GM10266 (cell line): Measurements from ENCODE around the gene MAML3.

Experiments used
- DNase-seq: peaks from one replicate; pipeline ENCODE4 v3.0.0; 2012; ENCODE audit errors: extremely low spot score
- TF ChIP-seq, protein P1 (sequence below): IDR thresholded peaks from 2 replicates; pipeline ENCODE4 v1.5.1; 2012; ENCODE audit warnings: mild to moderate bottlenecking, low read depth; ENCODE audit not compliant: control insufficient read depth, insufficient read depth; ENCODE audit errors: missing control alignments

The MAML3 gene

DNA sequence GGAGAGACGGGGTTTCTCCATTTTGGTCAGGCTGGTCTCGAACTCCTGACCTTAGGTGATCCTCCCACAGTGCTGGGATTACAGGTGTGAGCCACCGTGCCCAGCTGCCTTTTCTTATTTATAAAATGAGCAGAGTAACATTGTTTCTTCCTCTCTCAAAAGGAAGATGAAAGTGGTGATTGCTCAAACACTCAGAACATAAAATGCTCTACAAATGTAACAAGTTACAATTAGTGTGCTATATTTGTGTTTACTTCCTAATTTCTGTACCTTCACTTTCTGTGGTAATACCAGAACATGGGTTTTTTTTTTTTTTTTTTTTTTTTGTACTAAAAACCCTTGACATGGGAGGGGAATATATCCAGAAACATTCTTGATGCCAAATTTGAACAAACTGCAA, 290.5 kb downstream of the MAML3 start:
- no peak for DNase-seq
- TF ChIP-seq, protein P1, sequence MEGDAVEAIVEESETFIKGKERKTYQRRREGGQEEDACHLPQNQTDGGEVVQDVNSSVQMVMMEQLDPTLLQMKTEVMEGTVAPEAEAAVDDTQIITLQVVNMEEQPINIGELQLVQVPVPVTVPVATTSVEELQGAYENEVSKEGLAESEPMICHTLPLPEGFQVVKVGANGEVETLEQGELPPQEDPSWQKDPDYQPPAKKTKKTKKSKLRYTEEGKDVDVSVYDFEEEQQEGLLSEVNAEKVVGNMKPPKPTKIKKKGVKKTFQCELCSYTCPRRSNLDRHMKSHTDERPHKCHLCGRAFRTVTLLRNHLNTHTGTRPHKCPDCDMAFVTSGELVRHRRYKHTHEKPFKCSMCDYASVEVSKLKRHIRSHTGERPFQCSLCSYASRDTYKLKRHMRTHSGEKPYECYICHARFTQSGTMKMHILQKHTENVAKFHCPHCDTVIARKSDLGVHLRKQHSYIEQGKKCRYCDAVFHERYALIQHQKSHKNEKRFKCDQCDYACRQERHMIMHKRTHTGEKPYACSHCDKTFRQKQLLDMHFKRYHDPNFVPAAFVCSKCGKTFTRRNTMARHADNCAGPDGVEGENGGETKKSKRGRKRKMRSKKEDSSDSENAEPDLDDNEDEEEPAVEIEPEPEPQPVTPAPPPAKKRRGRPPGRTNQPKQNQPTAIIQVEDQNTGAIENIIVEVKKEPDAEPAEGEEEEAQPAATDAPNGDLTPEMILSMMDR = no peak

DNA sequence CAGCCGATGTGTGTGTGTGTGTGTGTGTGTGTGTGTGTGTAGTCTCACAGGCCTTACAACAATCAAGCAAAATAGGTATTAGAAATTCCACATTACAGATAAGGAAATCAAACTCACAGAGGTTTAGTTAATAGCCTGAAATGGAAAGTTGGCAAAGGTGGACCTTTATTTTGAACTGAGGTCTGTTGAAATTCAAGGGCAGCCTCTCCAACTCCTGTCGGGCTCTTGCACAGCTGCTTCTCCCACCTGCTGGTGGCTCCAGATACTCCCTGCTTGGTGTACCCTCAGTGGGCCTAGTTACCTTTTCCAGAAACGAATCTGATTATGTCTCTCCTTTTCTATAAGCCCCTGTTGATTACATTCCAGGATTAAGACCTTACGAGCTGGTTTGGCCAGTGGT, 292.5 kb downstream of the MAML3 start:
- TF ChIP-seq, protein P1 = no peak
- DNase-seq = no peak

DNA sequence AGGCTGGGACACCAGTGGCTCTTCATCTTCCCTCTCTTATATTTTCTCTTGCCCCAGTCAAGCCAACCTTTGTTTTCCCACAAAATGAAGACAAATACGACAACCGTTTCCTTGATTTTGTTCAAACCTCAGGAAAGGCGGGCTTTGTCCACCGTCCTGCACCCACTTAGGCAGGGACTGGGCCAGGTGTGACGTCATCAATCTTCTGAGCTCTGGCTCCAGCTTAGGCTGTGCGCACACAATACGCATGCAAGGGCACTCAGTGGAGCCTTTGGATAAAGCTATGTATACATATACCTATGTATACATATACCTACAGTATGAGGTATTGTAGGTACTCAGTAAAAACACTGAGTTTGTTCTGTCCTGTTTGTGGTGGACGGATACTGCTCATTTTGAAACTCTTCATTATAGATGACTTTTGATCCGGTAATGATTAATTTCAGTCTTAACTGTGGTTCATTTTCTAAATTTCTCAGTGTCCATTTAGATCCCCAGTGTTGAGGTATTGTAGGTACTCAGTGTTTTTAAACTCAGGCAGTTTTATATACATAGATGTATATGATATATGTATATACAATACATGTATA, 293.5 kb downstream of the MAML3 start:
- no peak for DNase-seq
- TF ChIP-seq, protein P1 = no peak

DNA sequence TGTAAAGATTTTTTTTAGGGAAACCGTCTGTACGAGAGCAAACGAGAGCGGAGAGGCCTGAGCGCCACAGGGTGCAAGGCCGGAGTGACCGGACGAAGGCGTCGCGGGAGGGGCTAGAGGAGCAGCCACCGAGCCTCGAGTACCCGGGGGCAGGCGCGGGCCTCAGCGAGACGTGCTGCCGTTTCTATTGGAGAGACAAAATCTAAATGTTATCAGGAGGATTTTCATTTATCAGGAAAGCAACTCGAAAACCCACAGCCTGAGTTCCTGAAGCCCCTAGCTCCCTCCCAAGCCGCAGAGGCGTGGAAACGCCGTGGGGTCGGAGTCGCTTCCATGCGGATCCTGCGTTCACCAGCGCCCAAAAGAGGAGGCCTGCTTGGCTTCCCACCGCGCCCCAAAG, 294.1 kb downstream of the MAML3 start:
- TF ChIP-seq, protein P1 = no peak
- DNase-seq = no peak

DNA sequence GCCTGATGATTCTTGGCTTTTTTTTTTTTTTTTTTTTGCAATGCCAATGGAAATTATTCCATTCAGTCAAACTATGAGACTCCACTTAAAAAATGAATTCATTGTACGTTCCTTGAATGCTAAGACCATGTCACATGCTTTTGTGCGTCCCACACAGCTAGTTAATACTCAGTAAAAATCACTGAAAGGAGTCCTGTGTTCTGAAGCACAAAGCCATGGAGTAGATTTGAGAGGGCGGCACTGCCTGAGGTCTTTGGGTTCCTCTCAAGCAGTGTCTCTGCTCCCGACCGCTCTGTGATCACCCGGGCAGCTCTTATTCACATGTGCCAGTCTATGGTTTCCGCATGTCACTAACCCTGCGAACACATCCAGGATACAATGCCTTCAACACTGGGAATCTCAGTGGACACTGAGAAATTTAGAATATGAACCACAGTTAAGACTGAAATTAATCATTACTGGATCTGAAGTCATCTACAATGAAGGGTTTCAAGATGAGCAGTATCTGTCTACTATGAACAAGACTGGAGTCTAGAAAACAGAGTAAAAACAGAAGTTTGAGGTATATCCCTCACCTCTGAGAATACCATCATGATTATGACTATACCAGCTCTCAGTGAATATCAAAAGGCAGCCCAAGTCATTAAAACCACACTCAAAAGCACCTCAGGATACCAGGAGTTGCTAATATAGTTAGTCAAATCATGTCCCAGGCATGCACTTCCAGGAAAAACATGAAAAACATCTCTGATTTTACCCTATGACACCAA, 295.4 kb downstream of the MAML3 start:
- DNase-seq = peak; percentile 59
- TF ChIP-seq, protein P1 = no peak

DNA sequence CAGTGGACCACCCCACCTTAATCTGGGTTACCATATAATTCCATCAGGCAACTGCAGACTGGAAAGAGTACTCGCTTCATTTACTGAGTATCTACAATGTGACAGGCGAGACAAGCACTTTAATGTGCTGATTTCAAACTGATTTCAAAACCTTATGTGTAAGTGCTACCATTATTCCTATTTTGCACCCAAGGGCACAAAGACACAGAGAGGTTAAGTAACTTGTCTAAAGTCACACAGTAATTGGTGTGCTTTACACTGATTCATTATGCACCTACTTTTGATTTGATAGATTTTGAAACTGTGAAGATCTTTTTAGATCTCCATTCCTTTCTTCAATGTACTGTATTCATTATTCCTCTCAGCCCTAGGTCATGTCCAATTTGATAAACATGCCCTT, 296.0 kb downstream of the MAML3 start:
- TF ChIP-seq, protein P1 = no peak
- DNase-seq = no peak

DNA sequence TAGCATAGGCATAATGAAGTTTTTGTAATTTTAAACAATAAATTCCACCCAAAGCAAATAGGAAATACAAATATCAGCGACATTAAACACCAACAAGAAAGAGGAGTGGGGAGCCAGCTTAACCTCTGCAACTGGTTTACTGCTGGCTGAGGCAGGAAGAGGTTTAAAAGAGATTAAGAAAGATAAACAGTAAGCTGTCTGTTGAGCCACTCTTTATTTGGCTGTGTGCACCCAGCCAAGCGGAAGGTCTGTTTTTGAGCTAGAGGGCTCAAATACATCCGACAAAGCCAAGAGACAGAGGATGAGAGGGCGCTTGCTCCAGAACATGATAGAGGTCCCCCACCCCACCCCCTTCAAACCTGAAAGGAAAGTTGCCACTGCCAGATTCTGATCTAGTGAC, 297.0 kb downstream of the MAML3 start:
- DNase-seq = no peak
- TF ChIP-seq, protein P1 = no peak
